Erythroblast (primary cell): ENCODE measurements around the gene ODF2.

Experiments used
- GATA1 ChIP-seq: IDR thresholded peaks from 2 replicates; pipeline ENCODE4 v1.6.1; 2011; ENCODE audit warnings: low read depth, mild to moderate bottlenecking, control low read depth, low read length, moderate library complexity
- POLR2A ChIP-seq: IDR thresholded peaks from 2 replicates; pipeline ENCODE4 v1.6.1; 2011; ENCODE audit warnings: mild to moderate bottlenecking, low read length

DNA sequence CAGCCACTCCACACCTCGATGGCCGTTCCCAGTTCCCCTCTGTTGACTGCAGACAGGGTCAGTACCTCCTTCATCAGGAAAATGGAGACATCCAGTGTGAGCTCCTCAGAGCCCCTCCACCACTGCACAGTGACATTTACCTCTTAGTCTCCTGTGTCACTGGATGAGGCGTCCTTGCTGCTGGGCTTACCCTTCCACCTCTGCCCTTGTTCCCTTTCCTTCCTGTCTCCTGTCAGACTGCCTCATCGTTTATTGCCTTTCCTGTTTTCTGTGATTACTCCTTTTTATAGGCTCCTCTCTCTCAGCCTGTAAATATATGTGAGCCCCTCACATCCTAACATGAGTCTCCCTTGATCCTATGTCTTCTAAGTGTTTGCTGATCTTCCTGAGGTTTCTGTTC lies 73.4 kb downstream of the ODF2 start:
- TF ChIP-seq POLR2A = no peak
- TF ChIP-seq GATA1 = no peak
